NB4 (cell line): Measurements from ENCODE around the gene MOCOS.

Source experiments
- CTCF ChIP-seq: IDR thresholded peaks from one replicate; pipeline ENCODE4 v1.5.1; 2012; ENCODE audit warnings: low read depth, low read length
- POLR2A ChIP-seq: IDR thresholded peaks from 2 replicates; pipeline ENCODE4 v1.6.1; 2011; ENCODE audit warnings: mild to moderate bottlenecking; ENCODE audit not compliant: insufficient read length; ENCODE audit errors: extremely low read depth

GRCh38 chr18:36181441-36181840 lies 5.9 kb upstream of the MOCOS start:
- TF ChIP-seq POLR2A (no peak), CTCF (no peak)
